Jurkat, Clone E6-1 (cell line): ENCODE results near the gene PALS2. TPM values are rescaled to one million over a fixed set of nuclear protein-coding genes. Genes with fewer than 3 reads are reported as not detected.

Experiments used
- DNase-seq: peaks from one replicate; pipeline ENCODE4 v3.0.0-alpha.2; 2011; ENCODE audit warnings: low read depth, low spot score
- H3K4me3 ChIP-seq: 2 replicates; pipeline ENCODE4 v1.5.1; 2011; ENCODE audit warnings: mild to moderate bottlenecking, low read length, control low read depth, moderate library complexity
- polyA plus RNA-seq: library from polyadenylated mRNA; unstranded; fragments of >200 nt; gene quantifications from one replicate; pipeline ENCODE4 v1.2.1, GENCODE V29; 2012; ENCODE audit warnings: missing spikeins; ENCODE audit not compliant: insufficient read length, insufficient read depth

PALS2 gene, protein sequence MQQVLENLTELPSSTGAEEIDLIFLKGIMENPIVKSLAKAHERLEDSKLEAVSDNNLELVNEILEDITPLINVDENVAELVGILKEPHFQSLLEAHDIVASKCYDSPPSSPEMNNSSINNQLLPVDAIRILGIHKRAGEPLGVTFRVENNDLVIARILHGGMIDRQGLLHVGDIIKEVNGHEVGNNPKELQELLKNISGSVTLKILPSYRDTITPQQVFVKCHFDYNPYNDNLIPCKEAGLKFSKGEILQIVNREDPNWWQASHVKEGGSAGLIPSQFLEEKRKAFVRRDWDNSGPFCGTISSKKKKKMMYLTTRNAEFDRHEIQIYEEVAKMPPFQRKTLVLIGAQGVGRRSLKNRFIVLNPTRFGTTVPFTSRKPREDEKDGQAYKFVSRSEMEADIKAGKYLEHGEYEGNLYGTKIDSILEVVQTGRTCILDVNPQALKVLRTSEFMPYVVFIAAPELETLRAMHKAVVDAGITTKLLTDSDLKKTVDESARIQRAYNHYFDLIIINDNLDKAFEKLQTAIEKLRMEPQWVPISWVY
- polyA plus RNA-seq, result 34.6 TPM

DNA sequence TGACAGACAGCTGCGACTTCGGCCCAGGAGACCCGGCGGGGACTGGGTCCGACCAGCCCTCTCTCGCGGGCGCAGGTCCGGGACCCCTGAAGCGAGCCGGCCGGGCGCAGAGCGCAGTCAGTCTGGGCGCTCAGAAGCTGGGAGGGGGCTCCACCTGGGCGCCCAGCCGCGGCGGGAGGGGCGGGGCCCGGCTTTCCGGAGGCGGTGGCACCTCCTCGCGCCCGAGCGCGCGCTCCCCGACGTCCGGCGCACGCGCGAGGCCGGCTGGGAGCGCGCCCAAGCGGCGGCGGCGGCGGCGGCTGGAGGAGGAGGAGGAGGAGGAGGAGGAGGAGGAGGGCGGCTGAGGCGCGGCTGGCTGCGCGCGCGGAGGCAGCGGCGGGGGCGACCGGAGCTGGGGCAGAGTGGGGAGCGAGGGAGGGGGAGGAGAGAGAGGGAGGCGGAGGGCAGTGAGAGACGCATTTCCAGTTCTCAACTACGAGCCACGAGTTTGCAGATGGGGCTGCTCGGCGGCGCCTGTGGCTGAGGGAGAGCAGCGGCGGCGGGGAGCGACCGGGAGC, at the start of gene PALS2:
Gene PALS2, plus strand, starts transcription at position 456 of the 557 bp plus-strand sequence. CDS start 50,216 bp downstream, outside the sequence.
- peak within 1 kb of the TSS; percentile 77 for H3K4me3 ChIP-seq
- DNase-seq, result peak; percentile 53

DNA sequence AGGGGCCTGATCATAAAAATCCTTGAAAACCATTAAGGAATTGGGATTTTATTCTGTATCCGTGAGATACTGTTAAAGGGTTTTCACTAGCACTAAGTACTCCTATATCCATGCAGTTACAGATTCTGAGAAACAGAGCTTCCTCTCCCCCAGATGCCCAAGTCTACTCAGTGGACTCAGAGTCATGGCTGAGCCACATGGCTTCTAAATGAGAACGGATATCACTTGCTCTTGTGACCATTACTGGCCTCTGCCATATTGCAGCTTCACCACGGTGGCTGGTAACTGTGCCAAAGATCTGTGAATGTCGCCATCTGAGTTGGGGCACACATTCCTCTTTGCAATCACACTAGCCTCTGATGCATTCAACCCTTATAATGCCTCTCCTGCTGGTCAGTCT, 42.0 kb upstream of the PALS2 start:
- H3K4me3 ChIP-seq, result no peak overlapping the region
- DNase-seq, result no peak

DNA sequence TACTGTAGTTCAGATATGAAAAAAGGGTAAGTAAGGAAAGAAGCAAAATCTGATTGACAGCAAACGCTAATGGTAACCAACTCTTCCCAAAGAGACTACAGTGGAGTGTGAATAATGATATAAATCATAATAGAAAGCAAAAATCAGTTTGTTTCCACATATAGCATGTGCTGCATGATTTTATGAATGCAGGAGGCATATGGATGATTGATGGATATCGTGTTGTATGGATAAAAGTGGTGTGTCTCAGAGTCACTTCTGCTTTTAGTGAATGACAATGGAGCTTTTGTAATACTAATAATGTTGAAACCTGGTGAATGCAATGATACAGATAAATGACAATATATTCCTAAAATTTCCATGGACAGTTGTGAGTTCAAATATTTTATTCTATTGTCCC, 36.6 kb upstream of the PALS2 start:
- no peak overlapping the region for H3K4me3 ChIP-seq
- no peak for DNase-seq

DNA sequence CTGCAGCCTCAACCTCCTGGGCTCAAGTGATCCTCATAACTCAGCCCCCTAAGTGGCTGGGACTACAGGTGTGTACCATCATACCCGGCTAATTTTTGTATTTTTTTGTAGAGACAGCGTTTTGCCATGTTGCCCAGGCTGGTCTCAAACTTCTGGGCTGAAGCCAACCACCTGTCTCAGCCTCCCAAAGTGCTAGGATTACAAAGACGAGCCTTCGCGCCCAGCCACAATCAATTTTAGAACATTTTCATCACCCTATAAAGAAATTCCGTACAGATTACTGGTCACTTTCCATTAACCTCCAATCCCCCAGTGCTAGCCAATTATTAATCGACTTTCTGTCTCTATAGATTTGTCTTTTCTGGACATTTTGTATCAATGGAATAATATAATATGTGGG, 32.3 kb upstream of the PALS2 start:
- no peak overlapping the region for H3K4me3 ChIP-seq
- DNase-seq, result no peak

DNA sequence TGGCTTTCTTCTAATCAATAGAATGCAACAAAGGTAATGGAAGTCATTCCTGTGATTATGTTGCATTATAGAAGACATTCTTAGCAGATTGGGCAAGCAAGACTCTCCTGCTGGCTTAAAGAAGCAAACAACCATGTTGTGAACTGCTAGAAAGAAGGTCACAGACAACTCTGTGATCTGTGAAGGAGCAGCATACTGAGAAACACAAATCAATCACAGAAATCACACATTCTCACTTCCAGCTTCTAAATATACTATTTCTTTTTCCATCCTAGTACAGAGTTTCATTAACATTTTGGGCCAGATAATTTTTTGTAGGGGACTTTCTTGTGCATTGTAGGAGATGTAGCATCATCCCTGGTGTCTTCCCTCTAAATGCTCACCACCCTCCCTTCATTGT, 28.0 kb upstream of the PALS2 start:
- DNase-seq, result no peak
- no peak overlapping the region for H3K4me3 ChIP-seq

DNA sequence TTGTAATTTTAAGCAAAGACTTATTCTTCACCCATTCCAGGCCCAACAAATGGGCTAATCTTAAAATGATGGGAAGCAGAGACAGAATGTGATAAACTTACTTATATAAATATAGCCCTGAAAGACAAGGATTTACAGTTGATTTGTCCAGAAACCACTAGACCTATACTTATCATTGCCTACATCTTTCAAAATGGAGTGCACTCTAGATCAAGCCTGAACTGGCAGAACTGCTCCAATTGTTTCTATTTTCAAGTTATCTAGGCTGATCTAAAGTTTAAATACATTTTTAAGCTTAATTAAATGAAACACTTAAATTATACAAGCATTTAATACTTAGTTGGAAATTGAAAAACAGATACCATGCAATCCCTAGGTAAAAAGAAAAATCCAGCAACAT, 24.9 kb upstream of the PALS2 start:
- no peak overlapping the region for H3K4me3 ChIP-seq
- no peak for DNase-seq

DNA sequence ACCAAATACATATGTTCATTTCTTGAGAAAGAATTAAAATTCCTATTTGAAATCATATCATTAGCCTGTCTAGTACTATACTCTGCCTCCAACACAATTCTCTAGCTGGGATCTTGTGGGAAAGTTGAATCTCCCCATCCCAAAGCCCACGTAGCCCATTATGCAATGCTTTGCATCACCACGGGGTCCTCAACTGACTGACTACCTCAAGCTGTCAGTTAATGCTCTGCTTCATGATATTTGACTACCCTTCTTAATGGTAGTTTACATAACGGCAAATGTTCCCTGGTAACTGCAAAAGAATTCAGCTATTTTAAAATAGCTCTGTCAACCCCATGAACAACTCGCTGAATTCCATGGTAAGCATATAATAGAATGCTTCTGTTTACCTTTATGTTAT, 23.3 kb upstream of the PALS2 start:
- no peak overlapping the region for H3K4me3 ChIP-seq
- no peak for DNase-seq

DNA sequence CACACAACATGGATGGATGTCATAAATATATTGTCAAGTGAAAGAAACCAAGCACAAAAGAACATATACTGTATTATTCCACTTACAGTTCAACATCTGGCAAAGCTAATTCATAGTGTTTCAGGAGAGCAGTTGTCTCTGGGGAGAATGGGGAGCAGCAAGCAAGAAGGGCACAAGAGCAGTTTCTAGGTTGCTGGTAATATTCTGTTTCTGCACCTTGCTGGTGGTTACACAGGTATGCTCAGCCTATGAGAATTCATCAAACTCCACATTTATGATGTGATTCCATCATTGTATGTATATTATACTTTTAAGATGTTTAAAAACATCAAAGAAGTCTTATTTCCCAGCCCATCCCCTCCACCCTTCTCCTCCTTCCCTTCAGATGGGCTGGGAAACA, 18.1 kb upstream of the PALS2 start:
- no peak overlapping the region for H3K4me3 ChIP-seq
- no peak for DNase-seq

DNA sequence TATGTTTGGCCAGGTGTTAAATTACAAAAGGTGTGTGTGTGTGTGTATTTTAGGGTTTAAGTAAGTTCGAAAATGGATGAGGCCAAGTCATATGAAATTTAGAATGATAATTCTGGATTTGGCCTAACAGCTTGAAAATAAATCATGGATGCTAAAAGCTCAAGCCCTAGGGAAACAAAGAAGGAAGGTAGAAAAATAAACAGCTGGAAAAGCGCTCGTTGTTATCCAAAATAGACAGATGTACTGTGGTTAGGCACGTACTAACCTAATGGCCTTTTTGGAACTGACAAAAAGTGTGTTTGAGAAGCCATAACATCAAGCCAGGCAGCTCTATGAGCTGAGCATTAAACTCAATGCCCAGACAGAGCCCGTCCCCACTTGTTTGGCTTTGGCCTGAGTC, 17.5 kb upstream of the PALS2 start:
- no peak overlapping the region for H3K4me3 ChIP-seq
- no peak for DNase-seq

DNA sequence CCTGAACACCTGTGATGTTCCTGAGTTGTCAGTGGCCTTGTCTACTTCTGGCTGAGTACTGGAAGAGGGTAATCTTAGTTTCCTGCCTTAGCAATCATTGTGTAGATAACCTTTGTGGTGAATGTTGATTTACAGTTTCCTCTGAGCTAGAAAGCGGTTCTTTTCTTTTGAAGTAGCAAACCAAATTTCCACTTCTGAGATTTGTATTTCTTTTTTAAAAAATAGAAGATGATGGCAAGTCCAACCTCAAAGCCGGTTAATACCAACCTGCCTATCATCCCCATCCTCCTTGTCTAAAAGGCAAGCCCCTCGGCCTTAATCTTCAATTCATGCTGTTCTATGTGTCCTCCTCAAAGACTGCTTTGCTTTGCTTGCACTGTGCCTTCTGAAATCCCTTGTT, 12.5 kb upstream of the PALS2 start:
- peak; percentile 82 for DNase-seq
- H3K4me3 ChIP-seq, result no peak overlapping the region

DNA sequence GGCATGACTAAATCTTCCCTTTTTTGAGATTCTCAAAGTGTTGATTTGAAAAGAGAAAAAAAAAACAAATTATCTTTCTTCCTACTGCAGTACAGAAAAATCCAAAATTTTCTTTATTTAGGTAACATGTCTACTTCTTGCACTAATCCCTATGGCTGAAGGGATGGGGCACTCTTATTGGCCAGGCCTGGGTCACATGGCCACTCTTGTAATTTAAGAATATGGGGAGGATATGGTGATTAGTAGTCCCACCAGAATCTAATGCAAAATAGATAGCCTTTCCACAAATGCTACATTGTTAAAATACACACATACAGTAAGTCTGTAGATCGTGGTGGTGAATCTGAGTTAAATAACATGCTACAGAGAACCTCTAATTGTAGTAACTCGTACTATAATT, 7.0 kb upstream of the PALS2 start:
- no peak overlapping the region for H3K4me3 ChIP-seq
- DNase-seq, result no peak

DNA sequence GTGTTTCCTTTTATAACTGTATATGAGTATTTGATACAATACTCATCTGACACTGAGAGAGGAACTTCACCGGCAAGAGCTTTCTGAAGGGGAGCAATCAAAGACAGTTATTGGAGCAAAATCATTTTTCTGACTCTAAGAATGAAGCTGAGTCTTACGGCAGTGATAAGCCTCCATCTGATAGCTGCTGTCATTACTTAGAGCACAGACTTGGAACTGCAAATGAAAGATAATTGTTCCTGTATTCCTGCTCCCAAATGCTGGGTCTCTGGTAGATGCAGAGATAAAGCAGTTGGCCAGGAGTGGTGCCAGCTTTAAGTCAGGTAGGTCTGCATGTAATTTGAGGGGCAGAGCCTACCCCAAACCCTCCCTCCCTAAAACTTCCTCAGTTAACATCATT, 2.3 kb upstream of the PALS2 start:
- H3K4me3 ChIP-seq, result no peak overlapping the region
- no peak for DNase-seq

DNA sequence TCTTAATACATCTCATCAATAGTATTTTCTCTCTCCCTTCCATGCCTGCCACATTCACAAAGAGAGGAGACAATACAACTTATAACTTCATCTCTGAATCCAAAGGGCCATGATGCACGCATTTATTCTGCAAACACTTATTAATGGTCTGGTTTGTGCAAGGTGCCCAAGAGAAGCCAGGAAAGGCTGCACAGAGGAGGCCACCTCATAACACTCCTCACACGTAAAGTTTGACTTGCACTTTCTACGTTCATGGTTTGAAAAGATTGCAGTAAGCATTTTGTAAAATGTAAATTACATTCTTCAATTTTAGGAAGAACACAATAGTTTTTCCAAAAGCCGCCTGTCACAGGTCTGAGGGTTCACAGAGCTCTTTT, 1.2 kb upstream of the PALS2 start:
- no peak overlapping the region for H3K4me3 ChIP-seq
- DNase-seq, result no peak

DNA sequence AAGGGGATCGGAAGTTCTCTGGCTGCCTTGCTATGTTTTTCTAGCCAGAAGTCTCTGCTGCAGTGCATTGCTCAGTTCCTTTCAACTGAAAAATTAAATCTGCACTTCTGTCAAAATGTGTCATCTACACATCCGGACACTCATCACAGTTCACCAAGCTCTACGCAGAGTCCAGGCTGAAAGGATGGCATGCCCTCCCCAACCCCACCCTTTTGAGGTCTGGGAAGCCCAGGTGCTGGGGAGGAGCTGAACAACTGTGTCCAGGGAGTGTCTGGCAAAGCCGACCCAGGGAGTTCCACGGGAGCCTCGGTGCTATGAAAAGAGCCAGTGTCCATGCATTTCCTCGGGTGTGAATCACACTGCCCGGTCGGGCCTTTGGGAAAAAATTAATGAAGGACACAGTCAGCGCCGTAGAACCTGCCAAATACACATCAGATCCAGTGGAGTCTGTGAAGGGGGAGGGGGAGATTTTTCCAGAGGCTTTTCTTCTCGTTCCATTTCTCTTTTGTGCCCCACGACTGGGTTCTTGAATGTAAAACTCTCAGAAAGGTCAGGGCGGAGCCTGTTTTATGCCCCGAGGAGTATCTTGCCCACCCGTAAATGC, 757 bp upstream of the PALS2 start:
- H3K4me3 ChIP-seq, result peak overlapping the region; percentile 55
- DNase-seq, result no peak

DNA sequence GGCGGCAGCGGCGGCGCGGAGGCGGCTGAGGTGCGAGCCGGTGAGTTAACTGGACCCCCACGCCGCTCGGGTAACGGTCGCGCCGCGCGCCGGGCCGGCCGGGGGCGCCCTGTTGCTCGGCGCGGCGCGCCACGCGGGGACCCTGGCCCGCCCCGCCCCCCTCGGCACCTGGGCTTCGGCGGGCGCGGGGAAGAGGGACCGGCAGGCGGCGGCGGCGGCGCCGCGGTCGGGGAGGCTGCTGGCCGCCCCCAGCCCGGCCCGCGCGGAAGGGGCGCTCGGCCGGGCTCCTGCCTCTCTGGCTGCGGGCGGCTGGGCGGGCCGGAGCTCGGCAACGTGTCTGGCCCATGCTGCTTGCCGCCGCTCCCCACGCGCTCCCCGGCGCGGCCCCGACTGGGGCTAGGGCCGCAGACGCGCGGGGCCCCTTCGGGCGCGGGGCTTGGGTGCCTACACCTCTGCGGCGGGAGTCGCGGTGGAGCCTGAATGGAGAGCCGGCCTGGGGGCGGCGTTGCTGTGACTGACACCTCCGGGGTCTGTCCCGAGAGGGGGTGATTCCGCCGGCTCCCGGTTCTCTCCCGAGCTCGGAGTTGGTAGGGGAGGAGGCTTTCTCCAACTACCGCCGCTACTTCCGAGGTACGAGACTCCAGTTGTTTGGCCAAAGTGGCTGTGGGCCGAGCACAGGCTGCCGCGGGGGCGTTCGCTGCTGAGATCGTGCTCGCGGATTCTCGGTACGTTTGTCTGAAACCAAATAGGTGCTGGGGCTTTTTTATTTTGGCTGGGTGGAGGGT, 494 bp downstream of the PALS2 start:
- no peak for DNase-seq
- H3K4me3 ChIP-seq, result peak overlapping the region; percentile 77

DNA sequence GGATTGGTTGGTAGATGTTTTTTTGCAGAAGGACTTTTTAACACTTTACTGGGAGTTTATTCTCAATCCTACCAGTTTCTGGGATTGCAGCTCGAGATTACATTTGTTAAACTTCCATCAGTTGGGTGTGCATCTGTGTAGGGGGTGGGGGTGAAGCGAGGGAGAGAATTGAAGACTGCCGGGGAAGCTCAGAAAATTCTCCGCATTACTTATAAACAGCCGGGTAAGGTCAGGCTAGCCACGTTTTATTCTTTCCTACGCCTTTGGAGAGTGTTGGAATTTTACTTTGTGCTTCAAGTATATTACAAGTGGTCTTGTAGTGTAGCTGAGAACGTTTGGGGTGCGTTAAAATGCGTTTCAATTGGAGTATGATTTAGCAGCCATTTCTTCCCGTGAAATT, 1.1 kb downstream of the PALS2 start:
- DNase-seq, result no peak
- H3K4me3 ChIP-seq, result peak overlapping the region; percentile 77

DNA sequence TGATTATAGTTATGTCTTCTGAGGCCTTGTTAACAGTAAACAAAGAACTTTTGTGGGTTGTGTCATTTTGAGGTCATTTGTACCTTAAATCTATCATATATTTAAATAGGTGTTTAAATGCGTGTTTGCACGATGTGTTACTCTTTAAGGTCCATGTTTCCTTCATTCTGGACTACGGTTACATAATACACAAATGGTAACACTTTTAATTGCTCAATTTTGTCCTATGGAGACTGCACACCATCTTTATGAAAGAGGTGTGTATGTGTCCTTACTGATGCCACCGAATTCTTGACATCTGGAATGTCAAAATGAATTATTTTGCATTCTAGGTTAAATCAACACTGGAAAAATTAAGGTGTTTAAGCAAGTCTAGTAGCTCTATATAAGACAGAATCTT, 1.7 kb downstream of the PALS2 start:
- H3K4me3 ChIP-seq, result no peak overlapping the region
- no peak for DNase-seq

DNA sequence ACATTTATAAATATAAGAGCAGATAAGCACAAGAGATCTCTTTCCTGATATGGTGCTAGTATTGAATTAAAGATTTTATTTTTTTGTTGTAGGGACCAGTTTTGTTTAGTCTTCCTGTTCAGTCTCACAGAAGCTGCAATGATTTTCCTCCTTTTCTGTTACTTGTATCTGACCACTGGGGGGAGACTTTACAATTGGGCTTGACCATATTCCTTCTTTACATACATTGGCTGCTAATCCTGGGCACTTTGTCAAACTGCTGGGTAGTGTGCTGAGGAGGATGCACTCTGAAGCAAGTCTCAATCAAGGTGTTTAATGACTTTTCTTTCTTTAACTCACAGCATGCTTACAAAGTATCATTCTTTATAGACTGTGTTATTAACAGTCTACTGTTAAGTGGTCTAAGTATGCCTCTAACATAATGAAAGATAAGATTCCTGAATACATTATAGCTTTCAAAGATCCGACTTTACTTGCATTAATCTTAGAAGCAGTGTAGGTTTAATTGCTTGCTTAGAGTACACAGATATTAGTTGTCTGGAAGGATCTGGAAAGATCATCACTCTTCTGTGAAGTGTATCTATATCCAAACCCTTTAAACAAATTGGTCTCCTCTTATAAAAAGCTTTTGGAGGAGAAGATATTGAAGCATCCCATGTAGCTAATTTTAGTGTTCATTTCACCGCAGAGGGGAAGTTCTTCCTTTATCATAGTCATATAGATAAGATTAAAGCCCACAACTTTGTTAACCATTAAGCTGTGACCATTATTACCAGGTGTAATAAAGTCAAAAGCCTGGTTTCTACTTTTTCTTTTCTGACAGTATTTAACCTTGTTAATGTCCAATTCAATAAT, 3.1 kb downstream of the PALS2 start:
- no peak overlapping the region for H3K4me3 ChIP-seq
- DNase-seq, result peak; percentile 57

DNA sequence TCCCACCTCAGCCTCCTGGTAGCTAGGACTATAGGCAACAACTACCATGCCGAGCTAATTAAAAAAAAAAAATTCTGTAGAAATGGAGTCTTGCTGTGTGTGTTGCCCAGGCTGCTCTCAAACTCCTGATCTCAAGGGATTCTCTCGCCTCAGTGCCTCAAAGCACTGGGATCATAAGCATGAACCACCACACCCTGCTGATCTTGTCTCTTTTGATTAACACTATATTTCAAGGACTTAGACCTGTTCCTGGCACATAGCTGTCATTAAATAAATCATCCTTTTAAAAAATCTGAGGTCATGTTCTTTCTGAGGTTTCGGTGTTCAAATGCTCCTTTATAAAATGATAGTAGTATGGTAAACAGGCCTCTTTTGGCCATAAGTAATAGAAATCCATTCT, 4.8 kb downstream of the PALS2 start:
- H3K4me3 ChIP-seq, result no peak overlapping the region
- no peak for DNase-seq
